Left renal pelvis (tissue), 4 donors: Measurements from ENCODE around the gene NTN3. TPM values are rescaled to one million over a fixed set of nuclear protein-coding genes. Genes with fewer than 3 reads are reported as not detected.
"Not testable (repeated sequence)": the region's sequence is repeated elsewhere in the genome, so short reads cannot be mapped to it uniquely, and the experiment has no call there.

Experiments used
- DNase-seq, 4 donors: peaks; one replicate each; pipeline ENCODE4 v3.0.0-alpha.2; 2013; ENCODE audit warnings: low read depth in 4 of 4, low spot score in 3 of 4
- polyA plus RNA-seq, 4 donors: library from polyadenylated mRNA; unstranded; fragments of 120-200 nt; gene quantifications; one replicate each; pipeline ENCODE4 v1.2.1, GENCODE V29; 2013; ENCODE audit not compliant: insufficient read length in 4 of 4

Gene NTN3
- polyA plus RNA-seq, 4 donors, result 2.1 to 5.0 (median 2.6) TPM

DNA sequence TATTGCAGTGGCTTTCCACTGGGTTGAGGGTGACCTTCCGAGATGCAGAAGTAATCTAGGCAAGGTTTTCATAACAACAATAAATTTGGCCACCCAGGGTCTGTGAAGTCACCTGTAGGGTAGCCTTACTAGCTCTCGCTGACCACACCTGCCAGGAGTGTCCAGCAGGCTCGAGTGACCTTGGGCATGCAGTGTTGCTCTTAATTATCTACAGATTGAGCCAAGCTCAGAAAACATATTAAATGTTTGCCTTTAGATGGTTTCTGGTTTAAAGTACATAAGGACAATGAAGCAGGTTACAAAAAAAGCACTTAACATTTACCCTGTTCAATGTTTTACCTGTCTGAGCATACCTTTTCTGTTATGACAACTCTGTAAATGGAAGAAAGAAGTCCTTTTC lies 5.6 kb downstream of the NTN3 start:
- no peak for DNase-seq

DNA sequence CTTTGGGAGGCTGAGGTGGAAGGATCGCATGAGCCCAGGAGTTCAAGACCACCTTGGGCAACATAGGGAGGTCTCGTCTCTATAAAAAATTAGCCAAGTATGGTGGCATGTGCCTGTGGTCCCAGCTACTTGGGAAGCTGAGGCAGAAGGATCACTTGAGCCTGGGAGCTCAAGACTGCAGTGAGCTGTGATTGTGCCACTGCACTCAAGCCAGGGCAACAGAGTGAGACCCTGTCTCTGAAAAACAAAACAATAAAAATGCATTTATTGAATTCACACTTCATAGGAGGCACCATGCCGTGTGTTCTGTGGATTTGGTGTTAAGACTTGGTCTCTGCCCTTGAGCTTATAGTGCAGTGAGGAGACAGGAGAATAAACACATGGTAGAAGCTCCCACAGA lies 6.2 kb downstream of the NTN3 start:
- no peak for DNase-seq

DNA sequence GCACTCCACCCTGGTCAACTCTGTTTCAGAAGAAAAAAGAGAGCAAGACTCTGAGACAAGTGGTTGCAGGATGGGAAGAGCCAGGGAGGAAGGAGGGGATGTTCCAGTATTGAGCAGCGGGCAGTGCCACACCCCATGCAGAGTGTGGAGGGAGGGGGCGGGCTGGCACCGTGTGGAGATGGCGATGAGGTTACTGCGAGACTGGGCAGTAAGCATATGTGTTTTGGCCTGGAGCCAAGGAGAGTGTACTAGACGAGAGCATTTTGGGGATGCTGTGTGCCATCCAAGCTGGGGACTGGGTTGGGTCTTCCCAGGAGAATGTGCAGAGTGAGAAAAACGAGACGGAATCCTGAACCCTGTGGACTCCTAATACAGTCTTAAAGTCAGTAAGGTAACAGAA lies 7.2 kb downstream of the NTN3 start:
- no peak for DNase-seq

DNA sequence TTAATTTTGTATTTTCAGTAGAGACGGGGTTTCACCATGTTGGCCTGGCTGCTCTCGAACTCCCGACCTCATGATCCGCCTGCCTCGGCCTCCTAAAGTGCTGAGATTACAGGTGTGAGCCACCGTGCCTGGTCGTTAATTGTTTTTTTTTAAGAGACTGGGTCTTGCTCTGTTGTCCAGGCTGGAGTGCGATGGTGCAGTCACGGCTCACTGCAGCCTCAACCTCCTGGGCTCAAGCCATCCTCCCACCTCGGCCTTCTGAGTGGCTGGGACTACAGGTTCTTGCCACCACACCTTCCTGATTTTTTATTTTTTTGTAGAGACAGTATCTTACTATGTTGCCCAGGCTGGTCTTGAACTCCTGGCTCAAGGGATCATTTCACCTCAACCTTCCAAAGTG lies 8.9 kb downstream of the NTN3 start:
- DNase-seq, result not testable (repeated sequence)

DNA sequence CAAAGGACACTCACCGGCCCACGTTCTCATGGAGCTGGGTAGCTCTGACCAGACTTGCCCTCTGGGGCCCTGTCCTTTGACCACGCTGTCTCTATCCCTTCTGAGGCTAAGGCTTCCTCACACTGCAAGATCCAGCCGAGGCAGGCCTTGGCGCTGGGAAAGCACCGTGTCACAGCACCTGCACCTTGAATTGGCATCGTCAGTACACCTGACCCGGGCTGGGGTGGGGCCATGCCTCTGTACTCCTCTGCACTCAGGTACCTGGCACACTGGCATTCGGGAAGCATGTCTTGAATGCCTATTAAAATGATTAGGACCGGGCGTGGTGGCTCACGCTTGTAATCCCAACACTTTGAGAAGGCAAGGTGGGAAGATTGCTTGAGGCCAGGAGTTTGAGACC lies 9.9 kb downstream of the NTN3 start:
- DNase-seq, result no peak

DNA sequence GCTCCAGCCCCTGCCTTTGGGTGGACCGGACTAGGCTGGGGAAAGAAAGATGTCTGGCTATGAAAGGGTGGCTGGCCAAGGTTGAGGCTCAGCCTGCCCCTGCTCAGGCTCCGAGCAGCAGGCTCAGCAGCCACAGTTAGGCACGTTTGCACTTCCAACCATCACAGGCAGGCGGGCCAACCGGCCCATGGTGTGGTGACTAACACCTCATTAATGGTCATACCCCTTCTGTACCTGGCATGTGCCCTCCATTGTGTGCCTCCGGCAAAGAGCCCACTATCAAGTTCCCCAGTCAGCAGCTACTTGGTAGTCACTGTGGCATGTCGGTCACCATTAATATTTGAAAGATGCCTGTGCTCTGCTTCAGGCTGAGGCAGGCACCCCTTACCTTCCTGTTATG lies 10.6 kb downstream of the NTN3 start:
- no peak for DNase-seq

DNA sequence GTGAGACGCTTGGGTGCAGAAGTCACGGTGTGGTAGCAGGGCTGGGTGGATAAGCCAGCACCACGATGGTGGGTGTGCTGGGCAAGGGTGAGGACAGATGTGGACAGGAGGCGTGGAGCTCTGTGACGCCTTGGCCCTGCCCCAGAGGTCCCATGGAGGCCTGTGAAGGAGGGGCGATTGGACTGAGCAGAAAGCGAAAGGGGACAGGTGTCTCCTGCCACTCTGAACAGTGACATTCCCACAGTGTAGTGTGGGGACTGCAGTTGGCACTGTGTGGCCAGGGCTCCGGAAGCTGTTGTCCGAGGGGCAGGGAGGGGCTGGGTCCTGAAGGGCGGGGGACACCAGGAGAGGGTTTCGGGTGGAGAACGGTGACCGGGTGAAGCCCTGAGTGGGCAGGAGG lies 11.2 kb downstream of the NTN3 start:
- DNase-seq, result no peak

DNA sequence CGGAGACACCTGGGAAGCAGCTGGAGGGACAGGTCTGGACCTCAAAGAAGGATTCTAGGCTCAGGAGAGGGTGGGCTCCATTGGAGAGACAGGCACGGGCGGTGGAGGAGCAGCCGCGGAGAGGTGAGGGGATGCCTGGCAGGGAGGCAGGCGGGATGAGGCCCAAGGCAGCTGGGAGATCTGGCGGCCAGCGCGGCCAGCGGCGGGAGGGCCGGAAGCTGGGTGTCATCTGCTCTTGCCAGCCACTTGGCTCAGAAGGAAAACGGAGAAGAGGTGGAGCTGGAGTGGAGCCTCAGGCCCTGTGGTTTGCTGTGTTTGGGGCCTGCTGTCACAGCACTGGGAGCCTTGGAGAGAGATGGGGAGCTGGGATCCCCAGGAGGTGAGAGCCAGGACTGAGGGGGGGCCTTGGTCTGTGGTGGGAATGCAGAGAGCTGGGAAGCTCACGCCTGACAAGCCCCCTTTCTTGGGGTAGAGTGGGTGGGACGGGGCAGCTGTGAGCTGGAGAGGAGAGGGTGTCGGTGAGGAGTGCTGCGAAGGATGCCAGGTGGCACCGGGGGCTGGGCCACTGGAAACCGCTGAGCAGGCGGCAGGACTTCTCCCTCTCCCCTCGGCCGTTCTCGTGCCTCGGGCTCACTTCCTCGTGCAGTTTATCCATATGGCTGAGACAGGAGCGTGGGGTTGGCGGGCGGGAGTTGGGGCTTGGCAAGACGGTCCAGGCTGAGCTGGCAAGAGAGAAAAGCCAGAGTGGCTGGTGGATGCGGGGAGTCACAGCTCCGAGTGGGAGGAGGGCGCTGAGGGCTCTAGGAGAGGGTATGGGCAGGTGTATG lies 11.8 kb downstream of the NTN3 start:
- DNase-seq, result no peak

DNA sequence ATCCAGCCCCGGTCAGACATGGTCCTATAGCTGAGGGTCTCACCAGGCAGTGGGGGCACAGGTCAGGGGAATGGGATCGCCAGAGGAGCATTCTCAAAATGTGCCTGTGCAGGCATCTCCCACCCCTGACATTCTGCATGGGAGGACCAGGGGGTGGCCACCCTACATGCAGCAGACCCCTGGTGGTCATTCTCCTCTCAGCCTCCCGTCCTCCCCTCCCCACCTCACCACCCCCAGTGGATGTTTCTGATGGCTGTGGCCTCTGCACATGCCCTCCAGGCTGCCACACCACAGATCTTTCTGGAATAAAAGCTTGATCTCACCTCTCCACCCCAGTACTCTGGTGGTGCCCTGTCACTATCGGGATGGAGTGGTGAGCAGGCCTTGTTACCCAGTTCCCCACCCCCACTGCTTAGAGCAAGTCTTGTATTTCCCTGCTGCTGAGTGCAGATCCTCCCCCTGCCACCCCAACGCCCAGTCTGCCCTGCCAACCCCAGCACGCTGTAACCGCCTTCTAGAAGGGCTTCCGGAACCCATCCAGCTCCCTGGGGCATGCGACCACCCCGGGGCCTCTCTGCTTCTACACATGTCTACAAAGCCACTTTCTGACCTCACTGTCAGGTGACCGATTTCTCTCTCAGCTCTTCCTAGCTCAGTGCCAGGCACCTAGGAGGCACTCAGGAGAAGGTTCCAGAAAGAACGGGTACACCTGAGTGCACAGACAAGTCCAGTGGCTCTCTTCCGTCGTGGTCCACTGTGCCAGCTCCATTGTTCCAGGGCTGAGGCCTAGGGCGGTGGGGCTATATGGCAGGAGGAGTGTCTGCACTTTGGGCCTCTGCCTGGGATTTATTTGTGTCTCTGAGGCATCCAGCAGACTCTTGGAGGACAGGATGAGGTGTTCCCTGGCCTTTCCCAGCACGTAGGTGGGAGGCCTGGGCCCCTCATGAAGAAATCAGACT lies 13.1 kb downstream of the NTN3 start:
- DNase-seq, result no peak

DNA sequence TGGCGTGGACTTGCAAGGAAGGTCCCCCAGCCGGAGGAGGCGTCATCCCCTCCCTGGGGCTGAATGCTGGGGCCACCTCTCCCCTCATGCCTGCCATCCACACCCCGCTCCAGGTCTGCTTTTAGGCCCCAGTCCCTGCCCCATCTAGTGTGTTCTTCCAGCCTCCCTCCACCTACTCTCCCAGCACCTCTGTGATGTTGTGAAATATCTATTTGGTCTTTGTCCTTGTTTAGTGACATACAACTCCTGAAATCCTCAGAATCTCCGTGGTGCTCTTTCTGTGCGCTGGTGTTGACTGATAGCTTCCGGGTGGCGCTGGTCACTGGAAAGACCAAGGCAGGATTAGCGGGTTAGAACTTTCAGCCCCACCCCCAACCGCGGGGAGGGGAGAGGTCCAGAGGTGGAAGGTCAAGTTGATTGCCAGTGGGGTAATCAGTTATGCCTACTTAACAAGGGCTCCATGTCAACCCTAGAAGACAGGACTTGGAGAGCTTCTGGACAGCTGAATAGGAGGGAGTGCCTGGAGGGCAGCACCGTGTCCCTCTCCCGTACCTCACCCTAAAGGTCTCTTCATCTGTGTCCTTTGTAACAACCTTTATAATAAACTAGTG lies 13.9 kb downstream of the NTN3 start:
- DNase-seq, result no peak

DNA sequence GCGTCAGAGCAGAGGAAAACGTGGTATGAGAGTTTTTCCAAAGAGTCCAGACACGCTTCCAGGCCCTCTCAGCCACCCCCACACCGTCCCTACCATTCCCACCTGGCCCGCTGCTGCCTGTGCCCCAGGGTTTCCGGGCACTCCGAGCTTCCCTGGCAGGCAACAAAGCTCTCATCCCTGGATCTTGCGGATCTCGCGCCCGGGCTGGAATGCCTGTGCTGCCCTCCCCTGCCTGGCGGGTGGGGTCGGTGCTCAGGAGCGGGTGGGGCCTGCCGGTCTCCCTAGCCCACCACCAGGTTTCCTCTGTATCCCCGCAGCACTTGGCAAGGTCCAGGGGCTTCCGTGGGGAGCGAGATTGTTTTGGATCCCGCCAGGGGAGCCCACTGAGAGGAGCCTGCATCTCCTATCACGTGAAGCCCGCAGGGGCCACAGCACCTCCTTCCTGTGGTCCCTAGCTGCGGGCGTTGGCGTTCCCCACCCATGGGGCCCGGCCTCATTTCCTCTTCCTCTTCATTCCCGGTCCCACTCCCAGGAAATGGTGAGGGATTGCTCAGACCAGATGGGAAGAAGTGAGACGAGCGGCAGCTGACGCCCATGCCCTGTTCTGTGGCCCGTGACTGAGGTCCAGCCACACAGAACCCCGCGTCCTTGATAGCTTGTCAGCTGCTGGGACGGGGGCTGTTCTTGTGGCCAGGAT lies 14.9 kb downstream of the NTN3 start:
- no peak for DNase-seq

DNA sequence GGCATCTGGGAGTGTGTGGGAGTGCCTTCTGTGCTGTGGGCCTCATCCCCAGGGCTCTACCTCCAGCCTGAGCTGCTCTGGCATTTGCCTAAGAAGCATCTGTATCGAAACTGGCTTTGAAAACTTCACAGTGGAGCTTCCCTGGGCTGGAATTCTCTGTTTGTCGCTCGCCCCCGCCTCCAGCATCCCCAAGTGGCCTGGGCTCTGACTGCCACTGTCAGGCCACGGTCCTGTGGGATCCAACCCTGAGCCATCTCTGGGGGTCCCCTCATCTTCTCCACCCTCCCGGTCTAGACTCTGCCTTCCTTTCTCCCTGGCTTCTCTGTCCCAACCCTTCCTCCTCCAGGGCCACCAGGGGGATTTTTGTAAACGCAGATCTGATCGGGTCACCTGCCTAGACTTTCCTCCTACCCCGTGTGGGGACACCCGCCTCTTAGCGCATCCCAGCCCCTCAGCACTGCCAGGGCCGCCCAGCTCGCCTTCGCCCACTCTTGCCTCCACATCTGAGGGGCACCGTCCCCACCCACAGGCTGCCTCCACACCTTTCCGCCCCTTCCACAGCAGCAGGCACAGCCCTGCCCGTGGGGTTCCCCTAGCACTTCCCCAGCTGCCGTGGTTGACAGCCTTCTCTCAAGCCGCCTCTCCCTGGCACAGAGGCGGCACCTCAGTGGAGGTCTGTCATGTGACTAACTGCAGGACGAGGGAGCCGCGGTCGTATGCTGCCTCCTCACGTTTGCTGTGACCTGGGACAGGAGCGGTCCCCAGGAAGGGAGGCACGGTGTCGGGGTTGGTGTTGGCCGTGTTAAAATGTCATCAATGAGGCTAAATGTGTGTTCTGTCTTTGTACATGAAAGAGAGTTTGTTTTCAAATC lies 15.8 kb downstream of the NTN3 start:
- no peak for DNase-seq

DNA sequence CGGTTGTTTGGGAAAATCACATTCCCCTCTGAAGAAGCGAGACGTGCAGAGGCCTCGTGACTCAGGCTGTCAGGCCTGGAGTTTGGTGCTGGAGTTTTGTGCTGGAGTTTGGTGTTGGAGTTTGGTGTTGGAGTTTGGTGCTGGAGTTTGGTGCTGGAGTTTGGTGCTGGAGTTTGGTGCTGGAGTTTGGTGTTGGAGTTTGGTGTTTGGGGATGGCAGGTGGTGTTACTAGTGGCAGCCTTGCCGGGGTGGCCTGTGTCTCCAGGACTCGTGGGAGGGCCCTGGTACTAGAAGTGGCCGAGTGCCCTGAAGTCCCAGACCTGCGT lies 16.4 kb downstream of the NTN3 start:
- no peak for DNase-seq

DNA sequence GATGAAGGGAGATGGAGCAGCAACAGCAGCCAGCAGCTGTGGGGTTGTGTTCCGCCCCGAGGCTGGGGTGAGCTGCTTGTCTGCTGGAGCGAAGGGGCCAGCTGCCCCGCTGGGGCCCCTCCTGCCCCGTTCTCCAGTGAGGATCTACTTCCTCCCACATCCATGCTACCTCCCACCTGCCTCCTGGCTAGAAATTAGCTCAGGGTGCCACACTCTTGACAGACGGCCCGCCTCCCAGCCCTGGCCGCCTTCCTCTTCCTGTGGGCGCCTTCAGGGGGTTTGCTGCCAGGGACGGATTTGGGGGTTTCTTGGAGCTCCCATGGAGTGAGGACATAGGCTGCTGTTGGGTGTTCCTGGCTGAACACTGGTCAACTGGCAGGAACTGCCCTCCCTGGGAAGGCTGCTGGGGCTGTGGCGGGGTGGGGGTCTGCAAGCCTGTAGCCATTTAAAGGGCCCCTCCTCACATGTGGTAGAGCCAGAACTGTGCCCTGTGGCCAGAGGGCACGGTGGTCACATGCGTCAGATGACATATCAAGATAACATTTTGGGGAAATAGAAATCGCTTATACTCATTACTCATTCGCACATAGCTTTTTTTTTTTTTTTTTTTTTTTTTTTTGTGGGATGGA lies 16.9 kb downstream of the NTN3 start:
- no peak for DNase-seq

DNA sequence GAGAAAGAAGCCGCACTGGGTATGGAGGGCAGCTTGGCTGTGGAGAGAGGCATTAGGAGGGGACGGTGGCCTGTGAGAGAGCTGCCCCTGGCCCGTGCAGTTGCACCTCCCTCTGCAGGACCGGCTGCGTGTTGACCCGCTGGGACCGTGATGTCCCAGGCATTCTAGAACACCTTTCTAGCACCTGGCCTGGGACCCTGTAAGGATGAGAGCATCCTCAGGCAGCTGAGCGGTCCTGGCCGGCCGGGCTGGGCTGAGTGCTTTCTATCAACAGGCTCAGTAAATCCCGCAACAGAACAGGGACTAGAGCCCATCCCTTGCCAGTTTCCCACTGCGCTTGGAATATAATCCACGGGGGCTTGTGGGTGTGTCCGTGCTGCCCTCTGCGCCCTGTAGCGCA lies 18.5 kb downstream of the NTN3 start:
- DNase-seq, result no peak

DNA sequence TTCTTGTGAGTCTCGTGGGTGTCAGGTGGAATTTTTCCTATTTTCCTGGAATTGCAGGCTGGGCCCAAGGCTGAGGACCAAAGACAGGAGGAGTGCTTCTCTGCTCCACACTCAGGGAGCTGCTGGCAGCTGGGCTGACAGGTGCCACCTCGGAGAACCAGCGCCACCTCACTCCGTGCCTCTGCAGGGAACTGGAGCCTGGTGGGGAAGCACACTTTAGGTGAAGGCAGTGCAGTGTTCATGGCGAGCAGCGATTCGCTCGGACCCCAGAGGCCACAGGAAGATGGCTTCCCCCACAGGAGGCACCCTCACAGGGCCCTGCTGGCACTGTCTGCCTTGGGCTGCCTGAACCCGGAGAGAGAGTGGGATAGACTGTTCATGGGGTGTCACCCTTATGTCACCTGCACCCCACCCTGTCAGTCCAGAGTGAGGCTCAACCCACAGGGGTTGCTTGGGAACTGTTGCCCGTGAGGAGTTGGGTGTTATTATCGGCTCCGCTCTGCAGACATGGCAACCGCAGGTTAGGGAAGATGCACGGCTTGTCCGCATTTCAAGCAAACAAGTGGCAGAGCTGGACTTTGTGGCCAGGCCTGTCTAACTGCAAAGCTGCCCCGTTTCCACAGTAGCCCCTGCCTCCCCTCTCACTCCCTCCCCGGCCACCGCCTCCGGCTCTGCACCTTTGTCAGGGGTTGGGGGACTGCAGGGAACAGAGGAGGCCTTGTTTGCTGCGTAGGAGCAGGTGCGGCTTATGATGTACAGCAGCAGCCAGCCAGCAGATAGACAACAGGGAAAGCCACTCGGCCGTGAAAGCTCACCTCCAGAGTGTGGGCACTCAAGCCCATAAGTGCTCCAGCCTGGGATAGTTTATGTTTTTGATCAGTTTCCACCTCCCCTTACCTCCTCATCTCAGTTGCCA lies 19.4 kb downstream of the NTN3 start:
- DNase-seq, result no peak

DNA sequence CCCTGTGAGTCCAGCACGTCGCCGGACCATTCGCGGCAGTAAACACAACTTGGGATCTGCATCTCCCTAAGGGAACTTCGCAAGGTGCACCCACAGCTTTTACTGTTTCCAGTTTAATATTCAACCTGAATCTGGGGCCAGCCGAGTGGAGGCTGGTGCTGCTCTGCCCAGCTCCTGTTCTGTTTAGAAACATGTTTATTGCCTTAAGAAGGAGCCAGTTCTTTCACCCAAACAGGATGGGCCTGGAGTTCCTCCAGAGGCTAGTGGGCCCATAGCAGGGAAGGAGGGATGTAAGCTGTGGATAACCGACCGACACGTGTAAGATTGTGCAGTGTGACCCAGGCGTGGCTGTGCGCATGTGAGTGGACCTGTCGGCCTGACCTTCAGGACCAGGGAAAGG lies 21.2 kb downstream of the NTN3 start:
- no peak for DNase-seq

DNA sequence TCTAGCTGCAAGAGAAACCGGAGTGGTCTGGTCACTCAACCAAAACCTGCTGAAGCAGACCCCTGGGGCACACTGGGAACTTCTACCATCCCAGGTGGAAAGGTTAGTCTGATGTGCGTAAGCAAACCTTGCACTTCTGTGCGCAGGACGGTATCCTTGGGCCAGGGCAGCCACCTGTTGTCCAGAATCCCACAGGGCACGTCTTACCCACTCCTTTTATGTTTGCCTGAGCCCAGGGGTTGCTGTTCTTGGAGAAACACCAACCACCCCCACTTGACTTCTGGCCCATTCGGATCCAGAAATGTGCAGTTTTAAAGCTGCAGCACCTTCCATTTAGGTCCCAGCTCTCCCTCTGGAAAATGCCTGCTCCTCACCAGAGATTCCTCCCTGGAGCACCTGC lies 22.5 kb downstream of the NTN3 start:
- DNase-seq, result no peak
